Measurements from ENCODE around the gene ZIC2.
"Not testable (repeated sequence)": the region's sequence is repeated elsewhere in the genome, so short reads cannot be mapped to it uniquely, and the experiment has no call there.

DNA sequence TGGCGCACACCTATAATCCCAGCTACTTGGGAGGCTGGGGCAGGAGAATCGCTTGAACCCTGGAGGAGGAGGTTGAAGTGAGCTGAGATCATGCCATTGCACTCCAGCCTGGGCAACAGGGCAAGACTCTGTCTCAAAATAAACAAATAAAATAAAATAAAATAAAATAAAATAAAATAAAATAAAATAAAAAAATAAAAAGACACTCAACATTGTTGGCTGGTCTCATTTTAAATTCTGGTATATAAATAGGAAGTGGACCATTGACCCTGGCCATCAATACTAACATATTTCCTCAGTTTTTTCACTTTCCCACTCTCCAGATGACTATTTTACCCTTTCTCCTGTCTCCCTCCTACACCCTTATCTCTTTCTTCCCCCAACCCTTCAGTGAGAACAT, 36.1 kb upstream of the ZIC2 start:
- TF ChIP-seq POLR2A (IDR thresholded peaks at IDR 0.05) = not testable (repeated sequence)
- TF ChIP-seq, protein P1, sequence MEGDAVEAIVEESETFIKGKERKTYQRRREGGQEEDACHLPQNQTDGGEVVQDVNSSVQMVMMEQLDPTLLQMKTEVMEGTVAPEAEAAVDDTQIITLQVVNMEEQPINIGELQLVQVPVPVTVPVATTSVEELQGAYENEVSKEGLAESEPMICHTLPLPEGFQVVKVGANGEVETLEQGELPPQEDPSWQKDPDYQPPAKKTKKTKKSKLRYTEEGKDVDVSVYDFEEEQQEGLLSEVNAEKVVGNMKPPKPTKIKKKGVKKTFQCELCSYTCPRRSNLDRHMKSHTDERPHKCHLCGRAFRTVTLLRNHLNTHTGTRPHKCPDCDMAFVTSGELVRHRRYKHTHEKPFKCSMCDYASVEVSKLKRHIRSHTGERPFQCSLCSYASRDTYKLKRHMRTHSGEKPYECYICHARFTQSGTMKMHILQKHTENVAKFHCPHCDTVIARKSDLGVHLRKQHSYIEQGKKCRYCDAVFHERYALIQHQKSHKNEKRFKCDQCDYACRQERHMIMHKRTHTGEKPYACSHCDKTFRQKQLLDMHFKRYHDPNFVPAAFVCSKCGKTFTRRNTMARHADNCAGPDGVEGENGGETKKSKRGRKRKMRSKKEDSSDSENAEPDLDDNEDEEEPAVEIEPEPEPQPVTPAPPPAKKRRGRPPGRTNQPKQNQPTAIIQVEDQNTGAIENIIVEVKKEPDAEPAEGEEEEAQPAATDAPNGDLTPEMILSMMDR (IDR thresholded peaks at IDR 0.05) = not testable (repeated sequence)
